GM21717 (cell line): ENCODE measurements around the gene TUBAL3.
"Not testable (repeated sequence)": the region's sequence is repeated elsewhere in the genome, so short reads cannot be mapped to it uniquely, and the experiment has no call there.

Source experiments
- ATAC-seq: cut with Tn5 transposase; IDR thresholded peaks from one replicate; pipeline ENCODE4 v1.9.1; 2021; ENCODE audit warnings: mild to moderate bottlenecking, moderate library complexity; ENCODE audit not compliant: unreplicated experiment

The TUBAL3 gene

DNA sequence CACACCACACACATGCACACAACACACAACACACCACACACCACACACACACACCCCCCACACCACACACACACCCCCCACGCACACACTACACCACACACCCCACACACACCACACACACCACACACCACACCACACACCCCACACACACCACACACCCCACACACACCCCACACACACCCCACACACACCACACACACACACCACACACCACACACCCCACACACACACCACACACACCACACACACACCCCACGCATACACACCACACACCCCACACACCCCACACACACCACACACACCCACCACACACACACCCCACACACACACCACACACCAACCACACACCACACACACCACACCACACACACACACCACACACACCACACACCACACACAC is 23.4 kb downstream of the TUBAL3 start:
- ATAC-seq = no peak

DNA sequence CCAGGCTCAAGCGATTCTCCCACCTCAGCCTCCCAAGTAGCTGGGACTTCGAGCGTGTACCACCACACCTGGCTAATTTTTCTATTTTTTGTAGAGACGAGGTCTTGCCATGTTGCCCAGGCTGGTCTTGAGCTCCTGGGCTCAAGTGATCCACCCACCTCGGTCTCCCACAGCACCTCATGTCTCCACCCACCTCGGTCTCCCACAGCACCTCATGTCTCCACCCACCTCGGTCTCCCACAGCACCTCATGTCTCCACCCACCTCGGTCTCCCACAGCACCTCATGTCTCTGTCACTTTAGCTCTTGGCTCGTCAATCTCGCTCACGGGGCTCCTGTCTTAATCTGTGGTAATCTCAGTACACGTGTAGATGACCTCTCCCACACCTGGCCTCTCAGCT is 24.2 kb downstream of the TUBAL3 start:
- ATAC-seq = not testable (repeated sequence)

DNA sequence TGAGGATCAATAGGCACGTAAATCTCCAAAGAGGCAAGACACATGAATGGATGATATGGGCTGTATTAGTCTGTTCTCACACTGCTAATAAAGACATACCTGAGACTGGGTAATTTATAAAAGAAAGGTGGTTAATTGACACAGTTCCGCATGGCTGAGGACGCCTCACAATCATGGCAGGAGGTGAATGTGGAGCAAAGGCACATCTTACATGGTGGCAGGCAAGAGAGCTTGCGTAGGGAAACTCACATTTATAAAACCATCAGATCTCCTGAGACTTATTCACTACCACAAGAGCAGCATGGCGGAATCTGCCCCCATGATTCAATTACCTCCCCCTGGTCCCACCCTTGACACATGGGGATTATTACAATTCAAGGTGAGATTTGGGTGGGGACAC is 25.4 kb downstream of the TUBAL3 start:
- ATAC-seq = not testable (repeated sequence)

DNA sequence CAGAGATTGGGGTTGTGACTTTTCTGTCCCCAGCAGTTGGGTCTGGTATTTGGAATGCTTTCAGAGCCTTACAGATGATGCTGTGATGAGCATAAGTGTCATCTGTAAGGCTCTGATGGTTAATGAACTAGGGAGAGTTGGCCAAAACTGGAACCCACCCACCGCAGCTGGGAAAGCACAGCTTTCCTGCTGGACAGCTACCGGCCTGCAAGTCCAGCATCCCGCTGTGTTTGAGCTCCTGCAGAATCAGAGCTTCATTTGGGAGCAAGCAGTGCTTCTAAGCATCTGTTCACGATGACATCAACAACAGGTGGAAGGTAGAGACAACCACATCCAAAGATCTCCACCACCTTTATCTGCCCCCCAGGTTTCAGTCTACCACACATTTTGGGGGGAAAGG is 28.2 kb downstream of the TUBAL3 start:
- no peak for ATAC-seq

DNA sequence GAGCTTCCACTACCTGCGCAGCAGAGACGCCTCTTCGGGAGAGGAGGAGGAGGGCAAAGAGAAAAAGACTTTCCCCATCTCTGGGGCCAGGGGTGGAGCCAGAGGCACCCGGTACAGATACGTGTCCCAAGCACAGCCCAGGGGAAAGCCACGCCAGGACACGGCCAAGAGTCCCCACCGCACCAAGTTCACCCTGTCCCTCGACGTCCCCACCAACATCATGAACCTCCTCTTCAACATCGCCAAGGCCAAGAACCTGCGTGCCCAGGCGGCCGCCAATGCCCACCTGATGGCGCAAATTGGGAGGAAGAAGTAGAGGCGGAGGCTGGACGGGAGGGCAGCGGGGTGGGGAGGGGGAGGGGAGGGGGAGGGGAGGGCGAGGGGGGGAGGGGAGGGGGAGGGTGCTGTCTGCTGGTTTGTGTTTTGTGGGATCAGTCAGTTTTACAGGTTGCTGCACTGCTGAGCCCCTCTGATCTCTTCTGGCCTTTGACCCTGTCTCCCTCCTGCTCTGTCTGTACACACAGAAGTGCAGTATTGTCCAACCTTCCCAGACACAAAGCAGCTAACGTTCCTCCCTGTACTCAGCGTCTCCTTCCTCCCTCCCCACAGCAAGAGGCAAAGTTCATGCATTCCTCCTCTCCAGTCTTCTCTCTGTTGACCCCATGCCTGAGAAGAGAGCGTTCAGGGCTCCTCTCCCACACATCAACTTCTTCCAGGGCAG is 30.6 kb downstream of the TUBAL3 start:
- ATAC-seq = no peak

DNA sequence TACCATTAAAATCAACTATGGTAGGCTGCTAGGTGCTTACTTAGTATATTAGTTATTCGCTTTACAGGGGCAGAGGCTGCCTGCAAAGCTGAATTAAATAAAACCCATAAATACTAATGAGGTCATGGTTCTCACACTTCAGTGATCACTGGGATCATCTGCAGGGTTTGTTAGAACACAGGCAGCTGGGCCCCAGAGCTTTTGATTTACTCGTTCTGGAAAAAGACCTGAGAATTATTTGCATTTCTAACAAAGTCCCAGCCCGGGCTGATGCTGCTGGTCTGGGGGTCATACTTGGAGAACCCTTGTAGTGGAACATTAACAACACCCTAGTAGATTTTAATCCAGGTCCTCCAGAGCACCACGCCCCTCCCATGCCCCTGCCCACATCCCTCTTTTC is 31.3 kb downstream of the TUBAL3 start:
- ATAC-seq = no peak

DNA sequence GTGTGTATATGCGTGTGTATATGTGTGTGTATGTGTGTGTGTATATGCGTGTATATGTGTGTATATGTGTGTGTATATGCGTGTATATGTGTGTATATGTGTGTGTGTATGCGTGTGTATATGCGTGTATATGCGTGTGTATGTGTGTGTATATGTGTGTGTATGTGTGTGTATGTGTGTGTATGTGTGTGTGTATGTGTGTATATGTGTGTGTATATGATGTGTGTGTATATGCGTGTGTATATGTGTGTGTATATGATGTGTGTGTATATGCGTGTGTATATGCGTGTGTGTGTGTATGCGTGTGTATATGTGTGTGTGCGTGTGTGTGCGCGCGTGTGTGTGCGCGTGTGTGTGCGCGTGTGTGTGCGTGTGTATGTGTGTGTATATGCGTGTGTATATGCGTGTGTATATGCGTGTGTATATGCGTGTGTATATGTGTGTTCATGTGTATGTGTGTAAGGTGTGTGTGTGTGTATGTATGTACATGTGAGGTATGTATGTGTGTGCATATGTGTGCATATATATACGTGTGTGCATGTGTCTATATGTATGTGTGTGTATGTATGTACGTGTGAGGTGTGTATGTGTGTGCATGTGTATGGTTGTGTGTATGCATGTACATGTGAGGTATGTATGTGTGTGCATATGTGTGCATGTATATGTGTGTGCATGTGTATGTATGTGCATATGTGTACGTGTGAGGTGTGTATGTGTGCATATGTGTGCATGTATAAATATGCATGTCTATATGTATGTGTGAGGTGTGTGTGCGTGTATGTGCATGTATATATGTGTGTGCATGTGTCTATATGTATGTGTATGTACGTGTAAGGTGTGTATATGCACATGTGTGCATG is 33.9 kb downstream of the TUBAL3 start:
- no peak for ATAC-seq

DNA sequence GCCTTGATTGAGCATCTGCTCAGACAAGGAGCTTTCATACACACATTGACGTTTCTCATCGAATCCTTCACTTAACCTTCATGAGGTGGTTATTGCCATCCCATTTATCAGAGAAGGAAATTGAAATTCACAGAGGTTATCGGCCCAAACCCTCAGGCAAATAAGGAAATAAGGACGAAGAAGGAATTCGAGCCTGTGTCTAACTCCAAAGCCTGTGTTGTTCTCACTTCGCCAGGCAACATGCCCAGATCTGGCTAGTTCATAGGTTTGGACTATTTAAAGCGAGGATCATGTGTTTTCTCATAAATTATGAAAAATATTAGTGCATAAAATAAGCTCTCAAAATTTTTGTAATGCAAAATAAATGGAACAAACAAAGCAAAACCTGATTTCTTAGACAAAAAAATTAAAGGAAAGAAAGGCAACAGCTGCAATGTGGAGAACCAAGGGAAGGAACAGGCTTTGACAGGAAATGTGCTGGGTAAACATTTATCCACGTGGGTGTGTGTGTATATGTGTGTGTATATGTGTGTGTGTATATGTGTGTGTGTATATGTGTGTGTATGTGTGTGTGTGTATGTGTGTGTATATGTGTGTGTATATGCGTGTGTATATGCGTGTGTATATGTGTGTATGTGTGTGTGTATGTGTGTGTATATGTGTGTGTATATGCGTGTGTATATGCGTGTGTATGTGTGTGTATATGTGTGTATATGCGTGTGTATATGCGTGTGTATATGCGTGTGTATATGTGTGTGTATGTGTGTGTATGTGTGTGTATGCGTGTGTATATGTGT is 35.1 kb downstream of the TUBAL3 start:
- ATAC-seq = no peak

DNA sequence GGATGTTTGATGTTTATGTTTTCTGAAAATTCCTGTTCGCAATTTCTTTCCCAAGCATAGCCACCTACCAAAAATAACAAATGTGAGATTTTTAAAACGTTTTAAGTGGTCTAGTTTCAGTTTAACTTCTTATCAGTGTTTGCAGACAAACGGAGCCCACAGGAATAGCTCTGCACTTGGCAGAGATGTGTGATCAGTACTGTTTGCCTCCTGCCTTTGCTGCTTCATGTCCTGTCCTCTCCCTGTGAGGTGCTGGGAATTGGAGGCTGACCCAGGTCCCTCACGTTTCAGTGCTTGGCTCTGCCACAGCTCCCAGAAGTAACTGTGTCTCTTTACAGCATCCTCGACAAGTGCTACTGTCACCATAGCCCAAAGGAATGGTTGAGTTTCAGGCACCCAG is 38.7 kb downstream of the TUBAL3 start:
- no peak for ATAC-seq

DNA sequence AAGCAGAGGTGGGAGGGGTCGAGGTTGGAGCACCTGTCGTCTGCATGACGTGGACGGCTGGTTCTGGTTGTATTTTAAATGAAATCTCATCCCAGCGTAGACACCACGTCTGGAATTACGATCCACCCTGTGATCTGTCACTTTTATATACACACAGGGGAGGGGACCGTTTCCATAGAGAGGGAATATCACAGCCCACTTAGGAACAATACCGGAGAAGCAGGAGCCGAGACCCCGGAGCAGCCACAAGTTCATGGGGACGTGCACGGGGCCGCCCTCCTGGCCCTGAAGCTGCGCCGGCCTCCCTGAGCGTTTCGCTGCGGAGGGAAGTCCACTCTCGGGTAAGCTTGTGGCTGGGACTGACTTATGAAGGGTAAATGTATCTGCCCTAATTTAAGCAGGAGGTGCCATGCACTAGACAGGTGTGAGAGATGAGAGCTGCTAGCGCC is 39.7 kb downstream of the TUBAL3 start, which contains the start of gene UCN3:
TSS of gene UCN3 (plus strand) at position 77 of the 449 bp plus-strand sequence. CDS start 8,755 bp downstream, outside the sequence.
- ATAC-seq = no peak

DNA sequence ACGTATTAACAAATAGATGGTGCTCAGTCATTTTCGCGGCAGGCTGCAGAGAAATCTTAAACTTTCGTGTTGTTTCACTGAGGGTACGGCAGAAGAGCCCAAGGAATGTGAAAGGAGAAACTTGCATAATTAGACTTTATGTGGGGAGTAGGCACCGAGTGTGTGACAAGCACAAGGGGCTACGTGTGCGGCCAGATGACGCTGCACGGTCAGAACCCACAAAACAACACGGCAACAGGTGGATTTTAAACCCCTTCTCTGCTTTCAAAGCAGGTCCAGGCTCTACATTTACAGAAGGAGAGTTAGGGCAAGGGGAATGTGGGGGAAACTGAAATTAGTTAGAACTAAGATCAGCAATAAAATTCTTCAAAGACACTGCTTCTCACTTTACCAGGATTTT is 40.3 kb downstream of the TUBAL3 start:
- ATAC-seq = no peak

DNA sequence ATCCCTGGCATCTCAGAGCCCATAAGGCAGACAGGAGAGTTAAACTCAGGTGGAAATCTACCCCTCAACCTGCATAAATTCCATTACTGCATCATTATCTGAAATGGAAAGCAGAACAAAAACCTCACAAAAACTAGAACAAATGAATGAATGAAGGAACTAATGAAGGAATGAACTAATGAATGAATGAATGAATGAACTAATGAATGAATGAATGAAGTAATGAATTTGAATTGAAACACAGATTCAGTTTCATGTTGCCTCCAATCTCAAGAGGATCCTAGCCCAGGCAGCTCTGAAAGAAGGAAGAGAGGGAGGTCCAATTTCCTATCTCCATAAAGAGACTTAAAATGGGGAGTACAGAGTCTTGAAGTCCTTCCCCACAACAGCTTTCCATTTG is 41.8 kb downstream of the TUBAL3 start:
- ATAC-seq = no peak

DNA sequence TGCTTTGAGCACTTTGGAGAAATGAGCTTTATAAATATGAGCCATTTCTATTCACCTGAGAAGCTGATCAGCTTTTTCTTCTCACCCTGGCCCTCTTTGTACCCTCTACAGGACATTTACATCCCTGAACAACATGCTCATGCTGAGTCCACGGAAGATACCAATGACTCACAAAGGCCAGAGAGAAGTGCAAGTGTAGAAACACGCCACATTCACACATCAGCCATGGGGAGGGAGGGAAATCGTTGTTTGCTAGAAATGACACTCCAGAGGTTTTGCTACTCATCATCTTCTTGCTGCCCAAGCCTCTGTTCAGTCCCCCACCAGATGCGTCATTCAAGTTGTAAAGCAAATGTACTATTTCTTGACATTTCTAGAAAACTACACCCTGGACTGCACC is 42.7 kb downstream of the TUBAL3 start:
- no peak for ATAC-seq

DNA sequence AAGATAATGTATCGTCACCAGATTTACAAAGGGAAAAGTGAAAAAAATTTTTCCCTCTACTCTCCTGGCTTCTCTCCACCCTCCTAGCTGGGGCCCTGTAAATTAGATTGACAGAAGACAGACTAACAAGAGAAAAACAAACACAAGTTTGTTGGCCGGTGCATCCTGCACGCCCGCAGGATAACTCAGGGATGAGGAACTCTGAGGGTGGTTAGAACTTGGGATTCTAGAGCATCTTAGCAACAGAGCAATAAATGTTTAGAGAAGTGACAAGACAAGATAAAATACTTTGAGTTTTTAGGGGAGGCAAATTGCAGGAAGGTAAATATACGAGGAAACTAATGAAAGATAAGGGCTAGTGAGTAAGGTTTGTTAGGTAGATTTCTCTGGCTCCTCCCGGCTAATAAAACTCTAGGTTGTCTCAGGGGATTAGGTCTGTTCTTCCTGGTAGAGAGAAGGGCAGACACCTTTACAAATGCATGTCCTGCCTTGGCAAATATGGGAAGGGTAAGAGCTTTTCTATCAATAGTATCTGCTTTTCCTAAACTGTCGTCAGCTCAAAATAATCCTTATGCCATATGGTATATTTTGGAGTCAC is 44.2 kb downstream of the TUBAL3 start:
- ATAC-seq = no peak

DNA sequence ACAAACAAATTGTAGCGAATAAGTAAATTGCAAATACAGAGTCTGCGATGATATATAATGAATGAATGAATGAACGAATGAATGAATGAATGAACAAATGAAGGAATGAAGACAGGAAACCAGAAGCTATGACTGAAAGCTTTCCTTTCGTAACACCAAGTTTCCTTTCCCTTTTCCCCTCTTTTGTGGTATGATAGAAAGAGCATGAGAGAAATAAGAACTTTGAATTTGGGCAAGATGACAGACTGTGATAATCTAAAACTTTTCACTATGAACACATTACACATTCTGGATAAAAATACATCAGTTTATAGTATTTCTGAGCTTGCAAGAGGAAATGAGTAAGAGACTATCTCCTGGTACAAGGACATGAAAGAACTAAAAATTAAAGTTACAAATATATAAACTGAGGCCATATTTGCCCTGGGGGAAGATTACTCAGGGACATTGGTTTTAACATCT is 48.3 kb downstream of the TUBAL3 start:
- no peak for ATAC-seq

DNA sequence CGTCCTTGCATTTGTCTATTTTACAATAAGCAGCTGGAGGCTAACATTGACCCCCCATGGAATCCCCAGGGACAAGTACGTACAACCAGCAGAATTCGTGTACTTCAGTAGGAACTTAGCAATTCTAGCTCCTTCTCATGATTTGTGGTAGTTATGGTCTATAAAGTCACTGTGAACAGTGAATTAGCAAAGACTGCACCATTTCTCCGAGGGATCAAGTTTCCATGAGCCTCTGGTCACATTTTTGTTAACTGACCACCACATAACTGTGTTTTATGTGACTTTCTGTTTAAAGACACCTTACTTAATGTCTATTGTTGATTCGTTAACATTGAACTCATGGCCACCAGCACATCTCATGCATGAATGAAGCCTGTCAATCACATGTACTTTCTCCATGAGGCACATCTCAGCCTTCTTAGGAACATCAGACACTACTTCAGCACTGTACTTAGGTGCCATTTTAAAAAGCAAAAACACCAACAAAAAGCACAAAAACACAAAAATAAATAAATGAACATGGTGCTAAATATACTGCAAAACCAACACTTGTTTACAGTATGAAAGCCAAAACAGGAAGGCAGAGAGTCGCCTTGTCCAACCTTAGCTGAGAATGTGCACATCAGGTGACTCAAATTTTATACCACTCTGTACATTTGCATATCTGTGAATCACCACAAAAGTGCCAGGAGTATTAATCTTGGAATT is 48.9 kb downstream of the TUBAL3 start:
- ATAC-seq = no peak

DNA sequence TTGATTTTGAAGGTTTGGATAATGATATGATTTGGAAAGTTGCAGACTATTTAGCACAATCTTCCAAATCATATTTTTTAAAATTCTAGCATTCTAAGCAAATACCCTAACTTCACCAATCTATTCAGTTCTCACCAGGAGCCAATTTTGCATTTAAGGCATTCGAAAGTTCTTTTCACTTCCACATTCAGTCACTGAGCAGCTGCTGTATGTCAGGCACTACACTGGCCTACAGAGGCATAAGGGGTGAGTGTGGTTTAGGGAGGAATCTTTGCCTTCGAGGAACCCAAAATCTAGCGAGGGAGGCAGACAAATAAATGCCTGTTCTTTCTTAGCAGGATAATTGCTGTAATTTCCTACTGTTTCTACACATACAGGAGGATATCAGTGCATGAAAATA is 50.6 kb downstream of the TUBAL3 start:
- ATAC-seq = peak; percentile 85

DNA sequence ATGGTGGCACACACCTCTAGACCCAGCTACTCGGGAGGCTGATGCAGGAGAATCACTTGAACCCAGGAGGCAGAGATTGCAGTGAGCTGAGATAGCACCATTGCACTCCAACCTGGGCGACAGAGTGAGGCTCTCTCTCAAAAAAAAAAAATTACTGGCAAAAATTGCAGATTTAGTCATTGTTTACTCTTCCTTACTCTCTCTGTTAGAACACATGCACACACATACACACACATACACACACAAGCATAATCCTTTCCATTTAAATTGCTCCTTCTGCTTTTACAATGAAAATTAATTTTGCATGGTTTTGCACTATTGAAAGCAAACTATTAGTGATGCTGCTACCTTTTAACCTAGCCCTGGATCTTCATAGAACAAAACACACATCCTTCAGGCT is 55.3 kb downstream of the TUBAL3 start:
- no peak for ATAC-seq

DNA sequence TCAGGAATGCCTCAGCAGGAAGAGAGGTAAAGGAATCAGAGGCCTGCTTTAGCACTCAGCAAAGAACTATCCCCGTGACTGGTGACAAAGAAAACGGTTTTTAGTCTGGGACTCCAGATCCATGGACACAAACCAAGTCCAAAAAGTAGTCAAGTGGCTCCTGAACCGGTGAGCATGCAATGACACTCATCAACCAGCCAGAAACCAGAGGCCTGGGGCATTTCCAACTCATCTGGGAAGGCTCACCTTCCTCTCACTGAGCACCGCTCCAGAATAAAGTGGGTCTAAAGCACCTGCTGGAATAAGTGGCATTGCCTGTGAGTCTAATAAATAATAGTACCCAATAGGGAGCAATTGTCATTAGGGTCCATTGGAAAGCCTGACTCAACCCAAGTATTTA is 57.7 kb downstream of the TUBAL3 start:
- ATAC-seq = no peak

DNA sequence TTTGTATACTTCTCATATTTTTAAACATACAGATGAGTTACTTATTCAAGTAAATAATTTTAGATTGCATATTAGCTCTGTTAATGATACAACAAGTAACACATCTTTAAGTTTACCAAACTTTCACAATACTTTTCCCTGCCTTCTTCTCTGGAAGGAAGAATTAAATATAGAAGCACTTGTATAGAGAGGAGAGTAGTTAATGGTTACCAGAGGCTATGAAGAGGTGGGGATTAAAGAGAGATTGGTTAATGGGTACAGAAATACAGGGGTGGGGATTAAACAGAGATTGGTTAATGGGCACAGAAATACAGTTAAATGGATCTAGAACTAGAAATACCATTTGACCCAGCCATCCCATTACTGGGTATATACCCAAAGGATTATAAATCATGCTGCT is 59.9 kb downstream of the TUBAL3 start:
- no peak for ATAC-seq
